CD14-positive monocyte (primary cell): ENCODE results near the gene RPTOR. TPM values are rescaled to one million over a fixed set of nuclear protein-coding genes. Genes with fewer than 3 reads are reported as not detected.

Experiments used
- DNase-seq, 3 donors: peaks; one replicate each; pipeline ENCODE4 v3.0.0-alpha.2; 2011 to 2022
- H2AFZ ChIP-seq: 2 replicates; pipeline ENCODE4 v1.6.0; 2012; ENCODE audit warnings: mild to moderate bottlenecking, low read depth, low read length, inconsistent platforms; ENCODE audit not compliant: insufficient read depth, poor library complexity, severe bottlenecking
- H3K27ac ChIP-seq, 2 donors: 1 replicate in 1 of 2; 2 replicates in 1 of 2; pipeline ENCODE4 v1.5.1; 2012 to 2013; ENCODE audit warnings: low read length in 2 of 2, control low read depth in 1 of 2, inconsistent platforms in 1 of 2, low read depth in 1 of 2, mild to moderate bottlenecking in 1 of 2
- H3K27me3 ChIP-seq, 2 donors: one replicate each; pipeline versions ENCODE4 v1.6.0 to v1.6.1; 2011 to 2013; ENCODE audit warnings: low read length in 2 of 2; ENCODE audit not compliant: control insufficient read depth in 2 of 2, insufficient read depth in 2 of 2
- H3K36me3 ChIP-seq, 2 donors: replicated peaks in 1 of 2; 1 replicate in 1 of 2; 2 replicates in 1 of 2; pipeline versions ENCODE4 v1.5.1 to v1.6.1; 2012 to 2013; ENCODE audit warnings: low read length in 2 of 2, control low read depth in 1 of 2, inconsistent platforms in 1 of 2, mild to moderate bottlenecking in 1 of 2; ENCODE audit not compliant: insufficient read depth in 2 of 2, control insufficient read depth in 1 of 2
- H3K4me1 ChIP-seq, 2 donors: 1 replicate in 1 of 2; 2 replicates in 1 of 2; pipeline versions ENCODE4 v1.5.1 to v1.6.1; 2012 to 2013; ENCODE audit warnings: low read length in 2 of 2, control low read depth in 1 of 2, inconsistent platforms in 1 of 2, mild to moderate bottlenecking in 1 of 2, moderate library complexity in 1 of 2; ENCODE audit not compliant: insufficient read depth in 2 of 2, control insufficient read depth in 1 of 2
- H3K4me2 ChIP-seq: replicated peaks from 2 replicates; pipeline ENCODE3; 2012; ENCODE audit warnings: low read length, moderate library complexity, mild to moderate bottlenecking; ENCODE audit not compliant: poor library complexity, severe bottlenecking; ENCODE audit errors: extremely low read depth
- H3K4me3 ChIP-seq, 3 experiments: fragments of 200-600 bp in 1 of 3; sonication (generic) in 1 of 3; replicated peaks in 1 of 3; 1 replicate in 2 of 3; 2 replicates in 1 of 3; pipeline ENCODE4 v1.5.1; 2011 to 2013; ENCODE audit warnings: low read length in 3 of 3, mild to moderate bottlenecking in 3 of 3, control low read depth in 2 of 3, low read depth in 2 of 3, inconsistent platforms in 1 of 3, moderate library complexity in 1 of 3
- H3K79me2 ChIP-seq: 2 replicates; pipeline ENCODE4 v1.6.0; 2012; ENCODE audit warnings: mild to moderate bottlenecking, control low read depth, inconsistent platforms, low read length, moderate library complexity; ENCODE audit not compliant: insufficient read depth
- H3K9ac ChIP-seq: 2 replicates; pipeline ENCODE4 v1.6.0; 2017; ENCODE audit warnings: low read length, mild to moderate bottlenecking; ENCODE audit not compliant: insufficient read depth, poor library complexity, severe bottlenecking
- H3K9me3 ChIP-seq, 2 donors: replicated peaks in 1 of 2; 1 replicate in 1 of 2; 2 replicates in 1 of 2; pipeline versions ENCODE4 v1.5.1 to v1.6.1; 2012 to 2013; ENCODE audit warnings: low read length in 2 of 2, control low read depth in 1 of 2; ENCODE audit not compliant: control insufficient read depth in 1 of 2, insufficient read depth in 1 of 2
- H4K20me1 ChIP-seq: 2 replicates; pipeline ENCODE4 v1.6.0; 2012; ENCODE audit warnings: mild to moderate bottlenecking, low read length, control low read depth, moderate library complexity; ENCODE audit not compliant: insufficient read depth
- H3K27ac Mint-ChIP-seq, 7 donors: one replicate each; pipeline ENCODE4 v1.8.0; 2020; ENCODE audit warnings: mild to moderate bottlenecking in 7 of 7, mixed read lengths in 7 of 7, moderate library complexity in 6 of 7, inconsistent platforms in 2 of 7
- H3K27me3 Mint-ChIP-seq, 3 donors: one replicate each; pipeline ENCODE4 v1.8.0; 2021 to 2022; ENCODE audit warnings: low read depth in 3 of 3, mild to moderate bottlenecking in 3 of 3, mixed read lengths in 3 of 3, moderate library complexity in 3 of 3, inconsistent platforms in 1 of 3
- H3K36me3 Mint-ChIP-seq, 2 donors: one replicate each; pipeline ENCODE4 v1.8.0; 2020; ENCODE audit warnings: mixed read lengths in 2 of 2, inconsistent platforms in 1 of 2, mild to moderate bottlenecking in 1 of 2
- H3K4me1 Mint-ChIP-seq: one replicate; pipeline ENCODE4 v1.8.0; 2020; ENCODE audit warnings: mild to moderate bottlenecking, mixed read lengths
- H3K4me3 Mint-ChIP-seq, 2 donors: one replicate each; pipeline ENCODE4 v1.8.0; 2020; ENCODE audit warnings: mild to moderate bottlenecking in 2 of 2, mixed read lengths in 2 of 2, moderate library complexity in 1 of 2
- H3K9me3 Mint-ChIP-seq, 7 donors: one replicate each; pipeline ENCODE4 v1.8.0; 2020 to 2022; ENCODE audit warnings: mixed read lengths in 7 of 7, mild to moderate bottlenecking in 6 of 7, moderate library complexity in 6 of 7, inconsistent platforms in 2 of 7
- WGBS: methylation state at CpG from one replicate; pipeline ENCODE4 v1.1.5; 2013; ENCODE audit warnings: missing lambda C conversion rate; ENCODE audit not compliant: insufficient coverage; 5-methylcytosine and 5-hydroxymethylcytosine counted together
- intact Hi-C, 2 donors: fragments of 100-400 bp; cut with micrococcal nuclease; formaldehyde crosslinking; loops; one replicate each; pipeline versions ENCODE4 v1.15.0 to v1.15.1; 2023
- polyA plus RNA-seq, 3 donors: library from polyadenylated mRNA; depleted of rRNA in 1 of 3; unstranded in 2 of 3; stranded (reverse) in 1 of 3; fragments of 300-500 nt in 2 of 3; fragments of >200 nt in 1 of 3; fragmentation: Illumina TruSeq in 2 of 3; gene quantifications; 1 replicate in 2 of 3; 2 replicates in 1 of 3; pipeline ENCODE4 v1.2.3, GENCODE V29; 2012 to 2021
- TF ChIP-seq, protein P1 (sequence below): fragments of 200-600 bp; IDR thresholded peaks from one replicate; pipeline ENCODE4 v1.8.0; 2022; ENCODE audit warnings: antibody characterized with exemption, mild to moderate bottlenecking

The RPTOR gene
- polyA plus RNA-seq, 3 donors, result 1.1 to 8.7 (median 2.6) TPM

DNA sequence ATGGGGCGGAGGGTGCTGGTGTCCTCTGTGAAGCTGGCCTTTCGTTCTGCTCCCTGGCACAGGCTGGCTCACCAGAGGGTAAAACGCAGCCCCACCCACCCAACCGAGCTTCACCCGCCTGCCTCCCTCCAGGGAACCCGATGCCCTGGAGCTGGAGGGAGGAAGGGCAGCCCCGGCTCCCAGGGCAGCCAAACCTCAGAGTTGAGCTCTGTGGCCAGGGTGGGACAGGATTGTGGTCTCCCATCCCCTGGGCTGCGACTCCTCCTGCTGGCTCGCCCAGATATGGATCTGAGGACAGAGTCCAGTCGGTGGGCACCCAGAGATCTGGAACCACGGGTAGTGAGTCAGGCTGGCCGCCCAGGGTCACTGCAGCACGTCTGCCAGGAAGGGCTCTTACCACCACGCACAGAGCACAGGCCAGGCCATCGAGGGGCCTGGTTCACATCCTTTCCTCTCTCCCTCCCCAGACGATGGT, 404.4 kb downstream of the RPTOR start:
- peaks cover 37 to 69% of the 10 kb centered on the region in 2 donors for H3K36me3 ChIP-seq
- H3K36me3 Mint-ChIP-seq, result peaks cover 48 to 72% of the 10 kb centered on the region in 2 donors
- peaks cover 0 to 7% (median 0%) of the 10 kb centered on the region in 7 donors for H3K9me3 Mint-ChIP-seq
- H3K27ac ChIP-seq, result no peak overlapping the region
- no peak overlapping the region for H3K4me3 ChIP-seq
- no peaks in the 10 kb centered on the region for H3K9me3 ChIP-seq
- H3K27me3 ChIP-seq, result no peaks in the 10 kb centered on the region
- no peak overlapping the region for H2AFZ ChIP-seq
- no peaks in the 10 kb centered on the region for H3K4me1 Mint-ChIP-seq
- DNase-seq, result no peak
- H3K4me1 ChIP-seq, result no peaks in the 10 kb centered on the region
- H3K4me2 ChIP-seq, result no peak overlapping the region
- no peaks in the 10 kb centered on the region for H3K79me2 ChIP-seq
- intact Hi-C loops, result no loop called here
- WGBS, result 93% methylated on average over 11 of the region's 16 CpGs
- no peak overlapping the region for H3K9ac ChIP-seq
- H3K27ac Mint-ChIP-seq, result peak overlapping the region in 2 of 7 donors; percentile 11 to 14
- no peak overlapping the region for H3K4me3 Mint-ChIP-seq
- H4K20me1 ChIP-seq, result no peaks in the 10 kb centered on the region
- H3K27me3 Mint-ChIP-seq, result no peaks in the 10 kb centered on the region
- TF ChIP-seq, protein P1, sequence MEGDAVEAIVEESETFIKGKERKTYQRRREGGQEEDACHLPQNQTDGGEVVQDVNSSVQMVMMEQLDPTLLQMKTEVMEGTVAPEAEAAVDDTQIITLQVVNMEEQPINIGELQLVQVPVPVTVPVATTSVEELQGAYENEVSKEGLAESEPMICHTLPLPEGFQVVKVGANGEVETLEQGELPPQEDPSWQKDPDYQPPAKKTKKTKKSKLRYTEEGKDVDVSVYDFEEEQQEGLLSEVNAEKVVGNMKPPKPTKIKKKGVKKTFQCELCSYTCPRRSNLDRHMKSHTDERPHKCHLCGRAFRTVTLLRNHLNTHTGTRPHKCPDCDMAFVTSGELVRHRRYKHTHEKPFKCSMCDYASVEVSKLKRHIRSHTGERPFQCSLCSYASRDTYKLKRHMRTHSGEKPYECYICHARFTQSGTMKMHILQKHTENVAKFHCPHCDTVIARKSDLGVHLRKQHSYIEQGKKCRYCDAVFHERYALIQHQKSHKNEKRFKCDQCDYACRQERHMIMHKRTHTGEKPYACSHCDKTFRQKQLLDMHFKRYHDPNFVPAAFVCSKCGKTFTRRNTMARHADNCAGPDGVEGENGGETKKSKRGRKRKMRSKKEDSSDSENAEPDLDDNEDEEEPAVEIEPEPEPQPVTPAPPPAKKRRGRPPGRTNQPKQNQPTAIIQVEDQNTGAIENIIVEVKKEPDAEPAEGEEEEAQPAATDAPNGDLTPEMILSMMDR, result no peak

DNA sequence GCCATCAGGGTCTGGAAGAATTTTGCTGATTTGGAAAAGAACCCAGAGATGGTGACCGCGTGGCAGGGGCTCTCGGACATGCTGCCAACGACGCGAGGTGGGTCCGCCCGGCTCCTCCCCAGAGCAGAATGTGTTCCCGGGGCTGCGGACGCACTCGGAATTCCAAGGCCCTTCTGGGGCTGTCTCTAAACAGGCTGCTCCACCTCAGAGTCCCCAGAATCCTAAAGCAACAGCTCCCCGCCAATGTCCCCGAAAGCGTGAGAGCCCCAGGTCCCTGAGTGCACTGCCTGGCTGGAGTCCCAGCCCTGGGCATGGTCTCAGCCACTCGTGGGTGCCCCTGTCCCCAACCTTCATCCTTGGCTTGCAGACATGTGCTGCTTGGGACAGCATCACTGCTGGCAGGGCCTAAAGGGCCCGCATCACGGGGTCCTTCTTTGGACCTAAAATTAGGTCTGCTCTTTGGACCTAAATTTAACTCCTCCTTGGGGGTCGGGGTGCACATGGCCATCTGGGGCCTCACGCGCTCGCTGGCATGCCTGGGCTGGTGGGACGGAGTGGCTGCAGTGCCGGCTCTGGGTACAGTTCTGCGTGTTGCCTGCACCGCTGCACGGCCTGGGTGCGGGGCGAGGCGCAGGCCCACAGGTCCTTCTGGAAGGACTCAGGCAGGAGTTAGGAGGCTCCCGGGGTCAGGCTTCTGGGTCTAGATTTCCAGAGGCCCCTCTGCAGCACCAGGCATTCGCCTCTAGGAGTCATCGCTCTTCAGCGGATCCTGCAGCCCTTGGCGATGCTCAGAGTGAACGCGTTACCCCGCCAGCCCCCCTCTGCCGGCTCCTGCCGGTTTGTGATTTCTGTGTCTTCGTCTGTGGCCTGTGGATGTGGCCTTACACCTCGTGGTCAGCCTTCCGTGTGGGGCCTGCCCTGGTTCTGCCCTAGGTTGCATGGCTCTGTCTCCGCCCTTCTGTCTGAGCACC, 405.1 kb downstream of the RPTOR start:
- Mint-ChIP-seq H3K27me3 (no peaks in the 10 kb centered on the region), H3K4me3 (no peak overlapping the region), H3K9me3 (peaks cover 0 to 7% (median 0%) of the 10 kb centered on the region in 7 donors), H3K36me3 (peaks cover 46 to 71% of the 10 kb centered on the region in 2 donors), H3K27ac (peak overlapping the region in 2 of 7 donors; percentile 11 to 14), H3K4me1 (no peaks in the 10 kb centered on the region)
- Histone ChIP-seq H3K4me2 (no peak overlapping the region), H3K4me3 (no peak overlapping the region), H2AFZ (no peak overlapping the region), H3K79me2 (no peaks in the 10 kb centered on the region), H3K27me3 (no peaks in the 10 kb centered on the region), H3K9ac (no peak overlapping the region), H3K27ac (no peak overlapping the region), H3K36me3 (peaks cover 37 to 65% of the 10 kb centered on the region in 2 donors), H4K20me1 (no peaks in the 10 kb centered on the region), H3K4me1 (no peaks in the 10 kb centered on the region), H3K9me3 (no peaks in the 10 kb centered on the region)
- intact Hi-C loops, result no loop called here
- TF ChIP-seq, protein P1, result no peak
- no peak for DNase-seq
- WGBS, result 97% methylated on average over 44 of the region's 44 CpGs
